Psoas muscle (tissue), 8 donors: ENCODE data around the gene INF2. TPM values are rescaled to one million over a fixed set of nuclear protein-coding genes. Genes with fewer than 3 reads are reported as not detected.

Source experiments
- ATAC-seq, 4 donors: fragments of 200-7000 bp; cut with Tn5 transposase; one replicate each; pipeline ENCODE4 v1.9.1; 2020; ENCODE audit warnings: moderate library complexity in 3 of 4, mild to moderate bottlenecking in 2 of 4
- DNase-seq, 2 donors: peaks; one replicate each; pipeline ENCODE4 v3.0.0-alpha.2; 2020
- H3K27ac ChIP-seq: fragments of 200-600 bp; one replicate; pipeline ENCODE4 v1.8.0; 2022
- H3K27me3 ChIP-seq, 3 donors: fragments of 200-600 bp in 1 of 3; one replicate each; pipeline versions ENCODE4 v1.6.1 to v1.8.0; 2013 to 2022; ENCODE audit warnings: low read length in 2 of 3, mild to moderate bottlenecking in 2 of 3, moderate library complexity in 1 of 3; ENCODE audit not compliant: insufficient read depth in 3 of 3
- H3K36me3 ChIP-seq, 2 donors: fragments of 200-600 bp in 1 of 2; one replicate each; pipeline versions ENCODE4 v1.6.1 to v1.8.0; 2013 to 2022; ENCODE audit warnings: low read depth in 1 of 2, mild to moderate bottlenecking in 1 of 2, moderate library complexity in 1 of 2; ENCODE audit not compliant: insufficient read depth in 1 of 2
- H3K4me1 ChIP-seq: fragments of 200-600 bp; one replicate; pipeline ENCODE4 v1.8.0; 2022
- H3K4me3 ChIP-seq: fragments of 200-600 bp; one replicate; pipeline ENCODE4 v1.8.0; 2022; ENCODE audit warnings: mild to moderate bottlenecking
- H3K9me3 ChIP-seq: fragments of 200-600 bp; one replicate; pipeline ENCODE4 v1.8.0; 2022
- WGBS, 3 donors: extraction: QIAGEN DNeasy Blood & Tissue Kit; methylation state at CpG; one replicate each; pipeline versions ENCODE4 v1.1.6 to v1.1.7; 2013; 5-methylcytosine and 5-hydroxymethylcytosine counted together
- intact Hi-C, 2 donors: fragments of 100-400 bp; cut with DNase I; formaldehyde crosslinking; loops; one replicate each; pipeline versions ENCODE4 v1.11.0 to v1.14.2; 2022
- polyA plus RNA-seq, 3 donors: library from polyadenylated mRNA; stranded (reverse); fragments of 200-250 nt; gene quantifications; one replicate each; pipeline ENCODE4 v1.2.3, GENCODE V29; 2013
- total RNA-seq, 4 donors: library from RNA; stranded (reverse); fragmentation: NEBNext Ultra II Directional in 2 of 4; extraction: Animal tissue kit (Norgen Biotek cat#: 25700) in 2 of 4; gene quantifications; one replicate each; pipeline versions ENCODE4 v1.2.1 to v1.2.4, GENCODE V29; 2021 to 2023
- TF ChIP-seq, protein P1 (sequence below): fragments of 200-600 bp; IDR thresholded peaks from one replicate; pipeline ENCODE4 v1.8.0; 2022; ENCODE audit warnings: antibody characterized with exemption
- donor health status: healthy with polysubstance abuse.
- donor health status: DM: no; HTN: no; CAD: no; lungs with moderate emphysema.
- donor health status: Bipolar disorder and iron deficiency.
- donor health status: healthy.
- donor health status: DM: yes; HTN: yes; CAD: no.
- donor health status: DM: no; HTN: no; CAD: no.
- donor health status: DM: no; HTN: no; CAD: no.
- donor health status: DM: yes; HTN: yes; CAD: no.

Gene INF2
- total and polyA plus RNA-seq, 7 donors = 12.0 to 29.1 (median 21.6) TPM

DNA sequence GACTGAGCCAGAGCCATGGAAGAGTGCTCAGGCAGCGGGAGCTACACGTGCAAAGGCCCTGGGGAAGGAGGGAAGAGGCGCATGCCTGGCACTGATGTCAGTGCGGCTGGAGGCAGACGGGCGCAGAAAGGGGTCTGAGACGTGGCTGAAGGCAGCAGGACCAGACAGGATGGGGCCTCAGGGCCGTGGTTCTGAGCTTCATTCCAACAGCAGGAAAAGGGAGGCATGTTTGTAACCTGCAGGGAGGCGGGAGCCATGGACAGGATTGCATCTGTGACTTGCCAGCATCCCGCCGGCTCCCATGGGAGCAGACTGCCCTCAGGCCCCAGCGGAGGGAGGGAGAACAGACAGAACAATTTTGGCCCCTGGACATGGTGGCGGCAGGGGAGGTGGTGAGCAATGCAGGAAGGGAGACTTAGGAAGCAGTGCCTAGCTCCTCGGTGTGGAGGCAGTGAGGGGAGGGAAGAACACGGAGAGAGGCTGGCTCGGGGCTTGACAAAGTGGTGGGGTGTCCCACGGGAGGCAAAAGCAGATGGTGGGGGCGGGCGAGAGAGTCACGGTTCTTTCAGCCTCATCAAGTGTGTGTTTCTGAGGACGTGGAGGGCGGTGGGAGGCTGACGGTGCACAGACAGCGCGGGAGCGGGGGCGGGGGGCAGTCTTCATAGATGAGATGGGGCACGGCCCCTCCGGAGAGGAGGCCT is 33.3 kb upstream of the INF2 start:
- intact Hi-C loops = no loop called here
- ATAC-seq (peak in 1 of 4 donors; percentile 31), DNase-seq (no peak)
- no peak overlapping the region for H3K27ac ChIP-seq
- TF ChIP-seq, protein P1, sequence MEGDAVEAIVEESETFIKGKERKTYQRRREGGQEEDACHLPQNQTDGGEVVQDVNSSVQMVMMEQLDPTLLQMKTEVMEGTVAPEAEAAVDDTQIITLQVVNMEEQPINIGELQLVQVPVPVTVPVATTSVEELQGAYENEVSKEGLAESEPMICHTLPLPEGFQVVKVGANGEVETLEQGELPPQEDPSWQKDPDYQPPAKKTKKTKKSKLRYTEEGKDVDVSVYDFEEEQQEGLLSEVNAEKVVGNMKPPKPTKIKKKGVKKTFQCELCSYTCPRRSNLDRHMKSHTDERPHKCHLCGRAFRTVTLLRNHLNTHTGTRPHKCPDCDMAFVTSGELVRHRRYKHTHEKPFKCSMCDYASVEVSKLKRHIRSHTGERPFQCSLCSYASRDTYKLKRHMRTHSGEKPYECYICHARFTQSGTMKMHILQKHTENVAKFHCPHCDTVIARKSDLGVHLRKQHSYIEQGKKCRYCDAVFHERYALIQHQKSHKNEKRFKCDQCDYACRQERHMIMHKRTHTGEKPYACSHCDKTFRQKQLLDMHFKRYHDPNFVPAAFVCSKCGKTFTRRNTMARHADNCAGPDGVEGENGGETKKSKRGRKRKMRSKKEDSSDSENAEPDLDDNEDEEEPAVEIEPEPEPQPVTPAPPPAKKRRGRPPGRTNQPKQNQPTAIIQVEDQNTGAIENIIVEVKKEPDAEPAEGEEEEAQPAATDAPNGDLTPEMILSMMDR = no peak
- H3K9me3 ChIP-seq = no peaks in the 10 kb centered on the region
- no peaks in the 10 kb centered on the region for H3K4me1 ChIP-seq
- peaks cover 0 to 37% (median 10%) of the 10 kb centered on the region in 3 donors for H3K27me3 ChIP-seq
- H3K4me3 ChIP-seq = no peak overlapping the region
- H3K36me3 ChIP-seq = no peaks in the 10 kb centered on the region
- WGBS, 3 donors = 41 to 48% (median 43%) methylated on average over 29 of the region's 29 CpGs

GRCh38 chr14:104657101-104657524 is 32.3 kb upstream of the INF2 start:
- Histone ChIP-seq H3K27ac (no peak overlapping the region), H3K4me3 (no peak overlapping the region), H3K27me3 (peaks cover 0 to 37% (median 10%) of the 10 kb centered on the region in 3 donors), H3K4me1 (no peaks in the 10 kb centered on the region), H3K36me3 (no peaks in the 10 kb centered on the region), H3K9me3 (no peaks in the 10 kb centered on the region)
- ATAC-seq (no peak), DNase-seq (no peak)
- intact Hi-C loops = no loop called here
- 49 to 75% (median 52%) methylated on average over 8 of the region's 8 CpGs for WGBS, 3 donors
- TF ChIP-seq, protein P1 = no peak

GRCh38 chr14:104657563-104658324 is 31.7 kb upstream of the INF2 start:
- Histone ChIP-seq H3K36me3 (no peaks in the 10 kb centered on the region), H3K4me3 (no peak overlapping the region), H3K27ac (no peak overlapping the region), H3K4me1 (no peaks in the 10 kb centered on the region), H3K9me3 (no peaks in the 10 kb centered on the region), H3K27me3 (peaks cover 0 to 37% (median 10%) of the 10 kb centered on the region in 3 donors)
- intact Hi-C loops = no loop called here
- 76 to 78% (median 78%) methylated on average over 17 of the region's 17 CpGs for WGBS, 3 donors
- TF ChIP-seq, protein P1 = no peak
- no peak for ATAC-seq
- no peak for DNase-seq

DNA sequence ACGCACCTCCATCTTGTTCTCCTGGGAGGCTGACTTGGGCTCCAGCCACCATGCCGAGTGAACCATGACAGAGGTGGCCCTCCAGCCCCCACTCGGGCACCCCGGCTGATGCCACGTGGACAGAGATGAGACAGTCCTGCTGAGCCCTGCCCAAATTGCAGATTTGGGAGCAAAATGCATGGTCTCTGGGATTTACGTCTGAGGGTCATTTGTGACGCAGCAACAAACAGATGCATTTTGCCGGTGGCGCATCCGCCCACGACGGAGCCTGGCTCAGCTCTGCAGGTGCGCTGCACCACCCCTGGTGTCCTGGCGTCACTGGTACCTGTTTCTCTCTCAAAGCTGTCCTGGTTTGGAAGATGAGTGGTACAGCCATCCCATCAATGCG is 31.1 kb upstream of the INF2 start:
- ATAC-seq (no peak), DNase-seq (no peak)
- TF ChIP-seq, protein P1 = no peak
- Histone ChIP-seq H3K4me1 (no peaks in the 10 kb centered on the region), H3K4me3 (no peak overlapping the region), H3K27me3 (peaks cover 0 to 37% (median 10%) of the 10 kb centered on the region in 3 donors), H3K27ac (no peak overlapping the region), H3K36me3 (no peaks in the 10 kb centered on the region), H3K9me3 (no peaks in the 10 kb centered on the region)
- 89 to 91% (median 89%) methylated on average over 15 of the region's 15 CpGs for WGBS, 3 donors
- intact Hi-C loops = no loop called here
